Measurements from ENCODE around the gene NUAK1.

NUAK1 gene

GRCh38 chr12:106132175-106133135, 6.3 kb downstream of the NUAK1 start:
- no peak for DNase-seq (ENCODE audit: extremely low read depth in 1 of 2, low read depth in 1 of 2)

DNA sequence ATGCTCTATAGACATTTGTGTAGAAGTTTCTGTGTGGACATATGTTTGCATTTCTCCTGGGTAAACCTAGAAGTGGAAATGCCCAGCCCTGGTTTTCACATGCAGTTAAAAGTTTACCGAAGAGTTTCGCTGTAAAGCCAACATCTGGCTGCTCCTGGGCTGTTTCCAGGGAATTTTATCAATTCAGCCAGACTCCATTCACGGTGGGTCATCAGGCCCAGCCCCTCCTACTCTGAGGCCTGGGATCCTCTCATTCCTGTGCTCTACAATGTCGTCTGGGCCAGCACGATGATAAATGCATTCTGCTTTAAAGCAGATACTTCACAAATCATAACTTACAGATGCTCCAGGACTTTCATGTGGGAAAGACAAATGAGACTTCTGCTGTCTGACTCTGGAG, 7.1 kb downstream of the NUAK1 start:
- no peak for DNase-seq (ENCODE audit: extremely low read depth in 1 of 2, low read depth in 1 of 2)

DNA sequence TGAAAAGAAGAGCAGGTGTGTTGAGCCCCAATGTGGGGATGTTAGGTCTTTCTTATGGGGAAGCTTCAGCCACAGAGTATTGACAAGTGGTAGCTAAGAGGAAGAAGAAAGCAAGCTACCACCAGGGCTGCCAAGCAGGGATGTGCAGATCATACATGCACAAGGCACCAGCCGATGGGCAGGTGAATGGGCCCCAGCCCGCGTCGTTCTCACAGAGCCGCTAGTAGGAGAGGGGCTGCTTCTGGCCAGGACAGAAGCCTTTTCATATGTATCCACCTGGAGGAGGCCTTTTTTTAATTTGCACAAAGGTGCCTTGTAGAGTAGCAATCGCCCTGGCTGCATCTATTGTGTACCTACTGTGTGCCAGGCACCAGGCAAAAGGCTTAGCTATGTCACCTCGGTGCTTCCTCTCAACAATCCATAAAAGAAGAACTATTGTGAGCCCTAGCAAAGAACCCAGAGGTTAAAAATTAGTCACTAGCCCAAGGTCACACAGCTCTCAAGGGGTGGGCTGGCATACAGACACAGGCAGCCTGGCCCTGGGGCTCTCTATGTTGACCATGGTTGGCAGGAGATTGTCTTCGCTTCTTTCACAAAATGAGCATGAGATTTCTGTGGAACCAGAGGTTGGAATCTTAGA, 8.2 kb downstream of the NUAK1 start:
- no peak for DNase-seq (ENCODE audit: extremely low read depth in 1 of 2, low read depth in 1 of 2)

- no peak for DNase-seq (ENCODE audit: extremely low read depth in 1 of 2, low read depth in 1 of 2)
Measured at GRCh38 chr12:106128585-106129328, 10.0 kb downstream of the NUAK1 start.

DNA sequence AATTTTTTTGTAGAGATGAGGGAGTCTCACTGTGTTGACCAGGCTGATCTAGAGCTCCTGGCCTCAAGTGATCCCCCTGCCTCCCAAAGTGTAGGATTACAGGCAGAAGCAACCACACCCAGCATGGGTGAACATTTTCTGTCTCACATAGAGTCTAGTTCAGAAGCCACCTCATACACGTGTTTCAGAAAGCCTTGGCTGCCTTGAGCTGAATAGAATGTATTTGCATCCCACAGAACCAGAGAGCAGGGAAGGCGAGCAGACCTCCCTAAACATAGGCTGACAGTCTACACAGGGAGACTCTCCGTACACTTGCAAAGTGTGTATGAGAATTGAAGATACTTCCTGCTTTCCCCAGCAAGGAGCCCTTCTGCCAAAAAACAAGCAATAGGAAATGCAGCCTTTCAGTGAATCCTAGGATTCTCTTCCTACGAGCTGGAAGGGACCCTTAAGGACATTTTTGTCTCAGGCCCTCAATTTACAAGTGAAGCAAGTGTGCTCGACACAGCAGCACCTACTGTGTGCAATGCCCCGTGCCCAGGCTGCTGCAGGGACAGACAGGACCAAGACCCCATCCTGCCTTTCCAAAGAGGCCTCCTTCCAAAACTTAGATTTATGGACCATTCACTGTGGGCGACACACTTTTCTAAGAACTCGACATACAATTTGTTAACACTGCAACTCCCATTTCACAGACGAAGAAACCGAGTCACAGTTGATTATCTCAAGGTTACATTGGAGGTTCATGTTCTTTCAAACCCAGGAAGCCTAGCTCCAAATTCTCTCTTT, 11.2 kb downstream of the NUAK1 start:
- no peak for DNase-seq (ENCODE audit: extremely low read depth in 1 of 2, low read depth in 1 of 2)

- DNase-seq (ENCODE audit: extremely low read depth in 1 of 2, low read depth in 1 of 2): no peak
Measured at GRCh38 chr12:106126441-106127337, 12.1 kb downstream of the NUAK1 start.

GRCh38 chr12:106125351-106126095, 13.2 kb downstream of the NUAK1 start:
- no peak for DNase-seq (ENCODE audit: extremely low read depth in 1 of 2, low read depth in 1 of 2)

DNA sequence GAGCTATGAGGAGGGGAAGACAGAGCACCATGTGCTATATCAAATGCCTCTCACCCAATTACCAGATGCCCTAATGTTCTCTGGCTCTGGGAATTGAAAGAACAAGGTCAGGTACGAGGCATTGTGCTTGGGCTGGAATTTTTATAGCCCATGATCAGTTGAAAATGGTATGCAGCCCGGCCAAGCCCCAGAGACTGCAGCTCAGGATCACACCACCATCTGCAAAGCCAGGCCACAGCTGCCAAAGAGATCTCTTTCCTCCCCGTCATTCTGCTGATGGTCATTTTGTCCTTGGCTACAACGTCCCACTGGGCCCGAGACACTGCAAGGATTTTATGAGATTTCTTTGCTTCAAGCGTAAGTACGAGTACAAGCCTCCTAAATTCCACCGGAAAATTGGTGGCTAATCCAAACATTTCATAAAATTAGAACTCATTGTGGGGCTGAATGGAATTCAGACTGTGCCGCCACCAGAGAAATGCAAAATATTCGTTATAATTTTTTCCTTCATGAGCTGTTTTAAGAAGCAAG, 15.1 kb downstream of the NUAK1 start:
- no peak for DNase-seq (ENCODE audit: extremely low read depth in 1 of 2, low read depth in 1 of 2)

GRCh38 chr12:106123110-106123509, 15.6 kb downstream of the NUAK1 start:
- no peak for DNase-seq (ENCODE audit: extremely low read depth in 1 of 2, low read depth in 1 of 2)

DNA sequence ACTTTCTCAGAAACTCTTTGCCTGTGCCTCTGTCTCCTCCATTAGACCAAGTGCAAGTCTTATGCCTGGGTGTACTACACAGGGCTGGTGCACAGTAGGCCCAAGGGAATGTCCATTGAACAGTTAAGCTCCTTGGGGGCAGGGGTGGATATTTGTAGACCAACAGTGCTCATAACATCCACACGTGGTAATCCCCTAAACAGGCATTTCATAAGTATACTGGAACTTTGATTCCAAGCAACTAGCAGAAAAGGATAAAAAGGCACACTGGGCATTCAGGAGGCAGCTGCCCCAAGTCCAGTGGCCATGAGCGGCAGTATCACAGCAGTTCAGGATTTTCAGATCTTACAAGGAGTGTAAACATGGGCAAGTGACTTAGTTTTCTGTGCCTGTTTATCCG, 16.8 kb downstream of the NUAK1 start:
- DNase-seq (ENCODE audit: extremely low read depth in 1 of 2, low read depth in 1 of 2): no peak

DNA sequence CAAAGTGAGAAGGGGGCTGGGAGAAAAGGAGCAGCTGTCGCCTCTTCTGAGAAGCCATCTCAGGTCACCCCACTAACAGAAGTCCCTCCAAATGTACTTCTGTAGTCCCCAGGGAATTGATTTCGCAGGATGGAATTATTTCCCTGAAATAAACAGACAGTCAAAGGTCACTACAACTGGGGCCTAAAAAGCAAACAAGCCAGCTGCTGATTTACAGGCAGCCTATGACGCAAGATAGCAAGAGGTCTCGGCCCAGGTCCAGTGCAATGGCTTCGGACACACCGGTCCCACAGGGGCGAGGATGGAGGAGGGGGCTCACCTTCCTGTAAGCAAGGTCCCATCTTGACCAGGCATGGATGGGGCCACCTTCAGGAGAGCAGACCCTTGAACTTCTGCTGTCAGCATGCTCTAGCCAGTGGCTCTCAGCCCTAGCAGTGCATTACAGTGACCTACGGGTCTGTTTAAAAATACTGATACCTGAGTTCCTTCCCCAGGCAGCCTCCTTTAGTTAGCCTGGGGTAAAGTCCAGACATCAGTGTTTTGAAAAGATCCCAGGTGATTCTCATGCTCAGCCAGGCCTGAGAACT, 18.1 kb downstream of the NUAK1 start:
- no peak for DNase-seq (ENCODE audit: extremely low read depth in 1 of 2, low read depth in 1 of 2)

DNA sequence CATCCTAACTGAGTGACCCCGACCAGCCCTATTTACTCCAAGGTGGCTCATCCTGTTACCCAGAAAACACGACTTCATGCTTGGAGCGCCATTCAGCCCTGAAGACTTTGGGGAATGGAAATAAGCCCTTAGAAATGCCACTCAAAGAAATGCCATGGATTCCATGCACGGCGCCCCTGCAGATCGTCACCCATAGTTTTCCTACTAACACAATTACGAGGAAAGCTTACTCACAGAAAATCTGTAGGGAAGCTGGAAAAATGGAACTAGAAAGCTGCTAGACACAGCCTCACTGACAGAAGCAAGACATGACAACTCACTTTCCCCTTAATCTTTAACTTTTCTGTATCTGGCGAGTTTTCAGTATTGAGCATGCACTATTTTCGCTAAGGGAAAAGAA, 19.5 kb downstream of the NUAK1 start:
- DNase-seq (ENCODE audit: extremely low read depth in 1 of 2, low read depth in 1 of 2): no peak

GRCh38 chr12:106118381-106119130, 20.2 kb downstream of the NUAK1 start:
- DNase-seq (ENCODE audit: extremely low read depth in 1 of 2, low read depth in 1 of 2): no peak

- no peak for DNase-seq (ENCODE audit: extremely low read depth in 1 of 2, low read depth in 1 of 2)
Measured at GRCh38 chr12:106115440-106115839, 23.3 kb downstream of the NUAK1 start.

DNA sequence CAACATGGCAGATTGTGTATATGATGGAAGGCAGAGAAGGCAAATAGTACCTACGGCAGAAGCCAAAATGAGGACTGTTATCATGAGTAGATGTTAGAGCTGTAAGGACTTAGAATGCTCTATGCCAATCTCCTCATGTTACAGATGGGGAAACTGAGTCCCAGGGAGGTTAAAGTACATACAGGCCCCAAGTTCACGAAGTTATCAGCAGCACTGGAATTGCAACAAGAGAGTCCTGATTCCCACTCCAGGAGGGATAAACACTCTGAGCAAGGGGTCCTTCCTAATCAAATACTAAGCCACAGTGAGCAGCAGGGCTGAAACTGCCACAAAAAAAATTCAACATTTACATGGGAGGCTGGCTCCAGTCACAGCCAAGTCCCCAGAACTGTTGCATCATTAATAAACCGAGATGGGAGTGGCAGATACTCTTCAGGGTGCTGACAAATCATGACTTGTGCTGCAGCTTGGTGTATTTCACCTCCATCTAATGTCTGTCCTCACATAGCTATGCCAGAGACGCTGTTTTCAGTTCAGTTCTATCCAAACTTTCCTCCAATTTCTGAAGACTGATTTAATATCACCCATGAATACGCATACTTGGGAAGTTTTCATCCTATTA, 24.2 kb downstream of the NUAK1 start:
- no peak for DNase-seq (ENCODE audit: extremely low read depth in 1 of 2, low read depth in 1 of 2)

- DNase-seq (ENCODE audit: extremely low read depth in 1 of 2, low read depth in 1 of 2): no peak
Measured at GRCh38 chr12:106113824-106114446, 24.8 kb downstream of the NUAK1 start.

- DNase-seq (ENCODE audit: extremely low read depth in 1 of 2, low read depth in 1 of 2): no peak
Measured at GRCh38 chr12:106113446-106113823, 25.3 kb downstream of the NUAK1 start.

Measured in activated CD8-positive, alpha-beta memory T cell treated with anti-CD3 and anti-CD28 coated beads for 1 hour (primary cell).